ENCODE data around the gene PRKD1. TPM values are rescaled to one million over a fixed set of nuclear protein-coding genes. Genes with fewer than 3 reads are reported as not detected.

Gene PRKD1
- total RNA-seq, 4 donors from 2014 or later = 1.2 to 6.7 (median 2.3) TPM

- DNase-seq (ENCODE audit: low spot score in 2 of 2) = no peak
- H3K4me3 ChIP-seq (ENCODE audit: low read depth, poor library complexity, severe bottlenecking) = no peak overlapping the region
- intact Hi-C loops (cut with DNase I; ENCODE audit: low total_unique reads) = loop anchor here (1.0 kb wide), 1 partner anchor 43 kb away; no protein-coding TSS in a partner anchor
- TF ChIP-seq CTCF (IDR thresholded peaks at IDR 0.05) = no peak
- TF ChIP-seq POLR2A (IDR thresholded peaks at IDR 0.05) = no peak
Observed at GRCh38 chr14:29800961-29801360, 126.7 kb downstream of the PRKD1 start.

GRCh38 chr14:29799464-29800095 lies 128.1 kb downstream of the PRKD1 start:
- no peak overlapping the region for H3K4me3 ChIP-seq (ENCODE audit: low read depth, poor library complexity, severe bottlenecking)
- intact Hi-C loops (cut with DNase I; ENCODE audit: low total_unique reads) = no loop called here
- no peak for DNase-seq (ENCODE audit: low spot score in 2 of 2)
- no peak for TF ChIP-seq POLR2A (IDR thresholded peaks at IDR 0.05)
- TF ChIP-seq CTCF (IDR thresholded peaks at IDR 0.05) = no peak
- WGBS, 2 donors = 78 to 90% methylated on average over 6 of the region's 6 CpGs

GRCh38 chr14:29798811-29799210 lies 128.8 kb downstream of the PRKD1 start:
- intact Hi-C loops (cut with DNase I; ENCODE audit: low total_unique reads) = no loop called here
- 78 to 79% methylated on average over 2 of the region's 2 CpGs for WGBS, 2 donors
- no peak overlapping the region for H3K4me3 ChIP-seq (ENCODE audit: low read depth, poor library complexity, severe bottlenecking)
- no peak for DNase-seq (ENCODE audit: low spot score in 2 of 2)
- TF ChIP-seq CTCF (IDR thresholded peaks at IDR 0.05) = no peak
- no peak for TF ChIP-seq POLR2A (IDR thresholded peaks at IDR 0.05)

- no peak overlapping the region for H3K4me3 ChIP-seq (ENCODE audit: low read depth, poor library complexity, severe bottlenecking)
- intact Hi-C loops (cut with DNase I; ENCODE audit: low total_unique reads) = no loop called here
- no peak for DNase-seq (ENCODE audit: low spot score in 2 of 2)
- TF ChIP-seq CTCF (IDR thresholded peaks at IDR 0.05) = no peak
- TF ChIP-seq POLR2A (IDR thresholded peaks at IDR 0.05) = no peak
- 93 to 95% methylated on average over 2 of the region's 2 CpGs for WGBS, 2 donors
Observed at GRCh38 chr14:29798108-29798663, 129.5 kb downstream of the PRKD1 start.

- intact Hi-C loops (cut with DNase I; ENCODE audit: low total_unique reads) = no loop called here
- DNase-seq (ENCODE audit: low spot score in 2 of 2) = no peak
- H3K4me3 ChIP-seq (ENCODE audit: low read depth, poor library complexity, severe bottlenecking) = no peak overlapping the region
- TF ChIP-seq CTCF (IDR thresholded peaks at IDR 0.05) (no peak), POLR2A (IDR thresholded peaks at IDR 0.05) (no peak)
- 84 to 87% methylated on average over 2 of the region's 2 CpGs for WGBS, 2 donors
Observed at GRCh38 chr14:29796853-29797252, 130.8 kb downstream of the PRKD1 start.

GRCh38 chr14:29789475-29789874 lies 138.2 kb downstream of the PRKD1 start:
- TF ChIP-seq POLR2A (IDR thresholded peaks at IDR 0.05) (no peak), CTCF (IDR thresholded peaks at IDR 0.05) (no peak)
- WGBS, 2 donors = 92 to 100% methylated on average over 2 of the region's 2 CpGs
- H3K4me3 ChIP-seq (ENCODE audit: low read depth, poor library complexity, severe bottlenecking) = no peak overlapping the region
- intact Hi-C loops (cut with DNase I; ENCODE audit: low total_unique reads) = no loop called here
- no peak for DNase-seq (ENCODE audit: low spot score in 2 of 2)
